Fibroblast of skin of back (primary cell): ENCODE results near the gene BTG2.

ENCODE experiments used
- DNase-seq: peaks from one replicate; pipeline ENCODE4 v3.0.0-alpha.2; 2013

BTG2 gene

DNA sequence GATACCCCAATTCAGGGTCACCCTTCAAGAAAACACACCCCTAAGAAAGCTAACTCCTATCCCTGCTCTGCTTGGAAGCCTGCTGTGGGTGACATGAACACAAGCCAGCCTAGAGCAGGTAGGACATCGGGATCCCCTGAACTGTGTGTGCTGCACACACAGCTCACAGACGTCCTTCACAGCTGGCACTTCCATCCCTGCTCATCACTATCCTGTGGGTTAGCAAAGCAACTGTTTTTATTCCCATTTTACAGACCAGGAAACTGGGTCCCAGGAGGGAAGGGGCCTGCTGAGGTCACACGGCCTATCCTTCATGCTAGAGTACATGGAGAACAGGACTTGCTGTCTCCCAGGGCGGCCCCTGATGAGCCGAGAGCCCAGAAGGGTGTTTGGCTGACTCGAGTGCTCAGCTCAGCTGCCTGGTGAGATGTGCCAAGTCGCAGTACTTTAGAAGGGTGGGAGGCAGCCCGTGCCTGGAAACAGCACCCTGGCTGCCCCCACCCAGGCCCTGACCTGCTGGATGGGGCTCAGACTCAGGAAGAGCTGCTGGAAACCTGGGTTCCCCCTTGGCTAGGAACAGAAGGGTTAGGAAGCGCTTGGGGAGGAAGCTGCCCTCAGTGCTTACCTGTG, 28.3 kb upstream of the BTG2 start:
- no peak for DNase-seq

DNA sequence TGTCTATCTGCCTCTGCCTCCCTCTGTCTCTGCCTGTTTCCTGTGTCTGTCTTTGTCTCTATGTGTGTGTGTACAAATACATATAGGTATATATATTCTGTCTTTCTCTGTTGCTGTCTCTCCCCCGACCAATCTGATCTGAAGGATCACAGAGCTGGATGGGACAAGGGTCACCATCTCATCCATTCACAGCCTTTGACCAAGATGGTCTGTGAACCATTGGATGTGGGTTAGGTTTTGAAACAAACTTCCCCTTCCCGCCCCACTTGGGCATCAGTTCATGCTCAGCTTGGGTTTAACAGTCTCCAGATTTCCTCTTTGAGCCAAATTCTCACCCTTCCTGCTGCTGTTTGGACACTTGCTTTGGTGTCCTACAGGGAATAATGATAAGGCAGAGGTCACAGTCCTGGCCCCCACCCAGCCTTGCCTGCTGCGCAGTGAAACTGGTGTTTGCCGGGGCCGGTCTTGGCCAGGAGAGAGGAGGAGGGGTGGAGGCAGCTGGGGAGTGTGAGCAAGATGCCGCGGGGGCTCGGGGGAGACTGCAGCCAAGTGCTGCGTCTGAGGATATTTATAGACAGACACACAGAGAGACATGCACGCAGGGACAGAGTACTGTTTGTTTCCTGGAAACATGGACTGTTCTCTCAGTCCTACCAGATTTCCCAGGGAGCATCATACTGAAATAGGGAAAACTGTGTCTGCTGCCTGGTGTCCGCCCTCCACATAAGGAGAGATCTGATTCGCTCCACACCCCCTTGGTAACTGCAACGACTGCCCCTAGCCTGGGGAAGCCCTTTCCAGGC, 27.0 kb upstream of the BTG2 start:
- peak; percentile 84 for DNase-seq

DNA sequence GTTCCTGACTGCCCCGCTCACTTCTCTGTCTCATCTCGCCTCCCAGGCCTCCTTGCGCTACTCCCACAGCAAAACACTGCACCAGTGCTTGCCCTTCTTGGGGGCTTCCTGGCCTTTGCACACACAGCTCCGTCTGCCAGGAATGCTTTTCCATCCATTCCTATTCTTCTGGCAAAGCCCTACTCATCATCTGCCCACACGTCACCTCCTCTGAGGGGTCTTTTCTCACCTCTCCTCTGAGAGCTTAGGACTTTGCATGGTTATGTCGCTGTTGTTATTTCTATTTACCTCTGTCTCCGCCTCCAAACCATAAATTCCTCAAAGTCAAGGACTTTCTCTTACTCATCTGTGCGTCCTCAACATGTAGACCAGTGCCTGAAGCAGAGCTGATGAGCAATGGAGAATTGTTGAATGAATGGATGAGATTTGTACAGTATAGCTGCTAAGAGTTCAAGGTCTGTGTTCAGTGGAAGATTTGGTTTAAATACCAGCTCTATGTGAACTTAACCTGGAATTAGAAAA, 26.4 kb upstream of the BTG2 start:
- DNase-seq: no peak

DNA sequence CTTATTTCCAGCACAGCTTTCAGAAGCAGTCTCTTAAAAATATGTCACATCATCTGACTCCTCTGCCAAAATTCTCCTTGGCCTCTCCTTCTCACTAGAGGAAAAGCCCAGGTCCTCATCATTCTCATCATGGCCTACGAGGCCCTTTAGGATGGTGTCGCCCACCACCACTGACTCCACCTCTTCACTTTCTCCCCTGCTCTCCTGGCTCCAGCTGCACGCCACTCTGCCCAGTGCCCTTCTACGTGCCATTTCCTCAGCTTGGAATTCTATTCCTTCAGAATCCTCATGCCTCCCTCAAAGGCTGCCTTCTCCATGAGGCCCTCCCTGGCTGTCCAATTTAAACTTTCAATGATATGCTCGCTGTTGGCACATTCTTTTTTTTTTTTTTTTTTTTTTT, 25.3 kb upstream of the BTG2 start:
- DNase-seq: no peak

DNA sequence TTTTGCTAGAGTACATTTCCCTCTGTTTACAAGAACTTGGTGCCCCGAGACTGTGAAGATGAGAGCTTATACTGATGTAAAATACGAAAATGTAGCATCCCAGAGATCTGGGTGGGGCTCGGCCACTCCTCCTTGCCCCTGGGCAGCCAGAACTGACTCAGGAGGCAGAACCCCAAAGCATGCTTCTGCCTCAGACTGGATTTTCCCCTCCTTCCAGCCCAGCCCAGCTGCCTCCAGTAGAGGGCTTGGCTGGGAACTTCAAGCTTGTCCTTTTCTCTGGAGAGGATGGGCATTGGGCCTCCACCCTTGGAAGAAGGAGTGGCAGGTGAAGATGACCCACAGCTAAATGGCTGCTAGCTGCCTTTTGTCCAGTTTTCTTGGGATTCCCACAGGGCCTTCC, 24.3 kb upstream of the BTG2 start:
- DNase-seq: peak; percentile 35

DNA sequence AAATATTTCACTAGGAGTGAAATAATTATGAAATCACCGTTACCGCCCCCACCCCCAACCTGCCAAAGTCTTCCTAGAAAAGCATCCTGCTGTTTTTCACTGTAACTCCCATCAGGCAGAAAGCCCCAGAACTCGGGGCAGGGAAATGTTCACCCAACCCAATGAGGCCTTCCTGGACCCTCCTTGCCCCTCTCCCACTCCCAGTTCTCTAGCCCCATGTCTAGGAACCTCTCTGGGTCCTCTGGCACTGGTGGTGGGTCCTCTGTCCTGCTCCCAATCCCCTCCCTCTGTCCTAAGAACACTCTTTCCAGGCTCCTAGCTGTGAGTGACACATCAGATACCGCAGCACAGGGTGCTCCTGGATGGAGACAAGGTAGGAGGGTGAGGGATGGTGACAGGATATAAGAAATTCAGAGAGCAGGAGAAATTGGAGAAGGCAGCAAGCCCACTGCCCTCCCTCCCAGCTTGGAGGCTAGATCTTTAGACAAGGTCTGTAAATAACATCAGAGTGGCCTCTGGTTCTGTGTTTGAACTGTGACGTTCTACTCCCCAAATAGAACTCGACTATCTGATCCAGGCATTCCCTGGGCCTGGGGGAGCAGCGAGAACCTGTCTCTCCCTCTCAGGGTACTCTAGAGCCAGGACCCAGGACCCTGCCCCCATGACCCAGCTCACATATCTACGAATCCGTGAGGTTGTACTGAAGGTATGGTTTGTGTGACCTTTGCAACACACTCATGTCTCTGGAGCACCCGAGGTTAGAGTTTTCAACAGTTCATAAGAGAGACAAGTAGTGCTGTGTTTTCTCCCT, 23.3 kb upstream of the BTG2 start:
- no peak for DNase-seq

DNA sequence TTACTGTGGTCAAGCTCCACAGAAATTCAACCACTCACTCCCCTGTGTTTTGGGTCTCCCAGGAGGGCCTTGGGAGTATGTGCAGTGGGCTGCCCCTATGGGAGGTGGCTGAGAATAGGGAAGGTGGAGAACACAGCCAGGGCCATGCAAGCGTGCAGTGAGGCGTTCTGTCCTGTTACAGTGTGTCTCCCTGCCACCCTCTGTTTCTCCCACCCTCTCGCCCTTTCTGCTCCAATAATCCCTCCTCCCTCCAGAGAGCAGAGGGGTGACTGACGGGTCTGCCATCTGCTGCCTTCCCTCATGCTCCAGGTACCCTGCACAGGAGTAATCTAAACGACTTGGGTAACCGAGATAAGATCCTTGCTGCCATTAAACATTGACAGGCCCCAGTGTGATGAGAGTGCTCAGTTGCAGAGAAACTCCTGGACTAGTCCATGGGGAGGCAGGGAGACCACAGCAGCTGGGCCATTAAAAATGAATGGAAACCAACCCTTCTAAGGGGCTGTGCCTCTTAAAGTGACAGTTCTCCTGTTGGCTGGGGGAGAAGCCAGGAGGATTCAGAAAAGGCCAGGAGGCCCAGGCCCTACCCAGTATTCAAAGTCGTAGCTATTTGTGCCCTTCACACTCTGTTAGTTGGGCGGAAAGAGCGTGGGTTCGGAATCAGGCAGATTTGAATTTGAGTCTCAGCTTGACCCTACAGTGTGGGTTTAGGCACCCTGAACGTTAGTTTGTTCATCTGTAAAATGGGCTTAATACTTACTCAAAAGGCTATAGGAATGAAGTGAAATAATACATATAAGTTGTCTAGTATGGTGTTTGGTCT, 22.4 kb upstream of the BTG2 start:
- DNase-seq: no peak

DNA sequence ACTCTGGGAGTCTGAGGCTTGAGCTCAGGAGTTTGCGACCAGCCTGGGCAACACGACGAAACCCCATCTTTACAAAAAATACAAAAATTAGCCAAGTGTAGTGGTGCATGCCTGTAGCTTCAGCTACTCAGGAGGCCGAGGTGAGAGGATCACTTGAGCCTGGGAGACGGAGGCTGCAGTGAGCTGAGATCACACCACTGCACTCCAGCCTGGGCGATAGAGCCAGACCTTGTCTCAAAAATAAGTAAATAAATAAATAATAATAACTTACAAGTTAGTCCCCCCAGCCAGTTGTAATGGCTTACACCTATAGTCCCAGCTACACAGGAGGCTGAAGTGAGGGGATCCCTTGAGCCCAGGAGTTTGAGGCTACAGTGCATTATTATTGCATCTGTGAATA, 21.7 kb upstream of the BTG2 start:
- DNase-seq: no peak

DNA sequence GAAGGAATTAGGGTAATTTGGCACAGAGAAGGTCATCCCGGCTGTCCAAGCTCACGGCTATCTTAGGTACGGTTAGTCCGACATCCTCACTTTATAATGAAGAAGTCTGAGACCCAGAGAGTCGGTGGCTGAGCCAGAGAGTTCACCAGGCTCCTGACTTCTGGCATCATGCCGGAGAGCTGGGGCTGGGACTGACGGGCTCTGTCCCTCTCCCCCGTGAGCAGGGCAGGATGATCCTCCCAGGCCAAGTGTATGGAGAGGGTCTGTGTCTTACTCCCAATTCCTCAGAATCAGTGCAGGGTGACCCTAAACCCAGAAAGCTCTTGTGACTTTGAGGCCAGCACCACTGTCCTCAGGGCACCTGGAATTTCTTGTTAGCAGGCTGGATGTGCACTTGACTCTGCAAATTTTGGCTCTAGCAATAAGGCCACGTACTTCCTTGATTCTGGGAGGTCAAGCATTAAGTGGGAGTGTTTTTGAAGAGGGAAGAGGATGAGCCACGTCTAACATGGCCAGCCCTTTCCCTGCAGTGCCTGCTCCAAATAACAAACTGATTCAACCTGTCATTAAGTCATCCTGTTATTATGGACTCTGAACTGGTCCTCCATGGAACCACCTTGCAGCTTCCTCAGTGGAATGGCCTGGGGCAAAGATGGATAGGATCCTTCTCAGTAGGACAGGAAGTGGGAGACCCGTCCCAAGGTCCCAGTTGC, 20.8 kb upstream of the BTG2 start:
- DNase-seq: no peak

DNA sequence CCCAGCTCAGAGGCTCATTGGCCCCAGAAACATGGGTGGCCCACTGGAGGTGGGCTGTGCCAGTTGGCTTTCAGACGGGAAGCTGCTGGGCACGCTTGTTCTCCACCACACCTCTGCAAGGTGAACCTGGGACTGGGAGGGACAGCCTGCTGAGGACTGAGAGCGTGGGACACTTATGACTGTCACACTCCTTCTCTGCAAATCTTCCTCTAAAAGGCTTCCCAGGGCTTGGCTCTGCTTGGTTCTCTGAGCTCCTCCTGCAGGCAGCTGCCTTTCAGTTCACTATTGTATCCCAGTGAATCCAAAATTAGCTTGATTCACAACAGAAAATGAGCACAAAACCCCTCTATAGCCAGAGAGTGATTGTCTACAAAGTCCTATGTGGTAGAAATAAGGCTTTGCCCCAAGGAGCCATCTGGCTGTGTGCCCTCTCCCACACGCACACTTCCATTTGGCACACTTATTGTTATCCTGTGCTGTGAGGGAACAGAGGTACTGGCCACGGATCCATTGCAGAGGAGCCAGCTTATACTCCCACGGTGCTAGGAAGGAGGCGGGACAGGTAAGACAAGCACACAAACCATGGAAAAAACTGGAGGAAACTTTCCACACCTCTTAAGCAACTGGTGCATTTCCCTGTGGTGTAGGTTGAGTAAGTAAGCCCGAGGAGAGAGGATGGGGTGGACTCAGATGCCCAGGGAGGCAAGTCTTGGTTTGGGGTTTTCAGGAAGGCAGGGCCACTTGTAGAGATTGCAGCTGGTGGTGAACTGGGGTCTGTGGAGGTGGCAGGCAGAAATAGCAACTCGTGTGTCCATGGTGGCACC, 18.9 kb upstream of the BTG2 start:
- DNase-seq: no peak

DNA sequence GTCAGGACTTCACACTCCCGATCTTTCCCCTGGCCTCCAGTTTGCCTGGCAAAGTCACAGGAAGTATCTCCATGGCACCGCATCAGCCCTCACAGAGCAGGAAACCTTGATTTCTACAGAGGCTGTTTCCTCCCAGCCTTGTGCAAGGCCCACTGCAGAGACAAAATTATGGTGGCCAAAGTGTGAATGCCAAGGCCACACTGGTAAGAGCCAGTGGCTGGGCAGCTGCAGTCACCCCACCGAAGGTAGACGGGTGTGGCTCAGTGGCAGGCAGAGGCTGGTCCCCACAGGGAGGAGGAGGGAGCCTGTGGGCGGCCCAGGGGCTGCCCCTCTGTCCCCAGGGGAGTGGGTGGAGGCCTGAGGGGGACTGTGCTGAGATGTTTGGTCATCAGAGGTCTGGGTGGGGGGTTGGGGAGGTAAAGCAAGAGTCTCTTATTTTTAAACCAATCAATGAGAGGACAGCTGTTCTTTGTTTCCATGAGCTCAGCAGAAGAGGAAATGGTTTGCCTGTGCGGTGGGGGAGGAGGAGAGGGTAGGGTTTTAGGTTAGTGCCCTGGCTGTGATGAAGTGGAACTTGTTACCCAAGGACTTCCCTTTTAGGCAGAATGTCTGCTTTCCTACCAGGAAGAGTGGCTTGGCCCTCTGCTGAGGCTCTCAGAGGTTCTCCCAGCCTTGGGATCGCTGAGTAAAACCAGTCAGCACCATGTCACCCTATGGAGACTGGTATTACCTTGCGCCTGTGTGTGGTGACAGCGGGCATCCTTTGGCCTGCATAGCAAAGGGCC, 18.0 kb upstream of the BTG2 start:
- peak; percentile 38 for DNase-seq

DNA sequence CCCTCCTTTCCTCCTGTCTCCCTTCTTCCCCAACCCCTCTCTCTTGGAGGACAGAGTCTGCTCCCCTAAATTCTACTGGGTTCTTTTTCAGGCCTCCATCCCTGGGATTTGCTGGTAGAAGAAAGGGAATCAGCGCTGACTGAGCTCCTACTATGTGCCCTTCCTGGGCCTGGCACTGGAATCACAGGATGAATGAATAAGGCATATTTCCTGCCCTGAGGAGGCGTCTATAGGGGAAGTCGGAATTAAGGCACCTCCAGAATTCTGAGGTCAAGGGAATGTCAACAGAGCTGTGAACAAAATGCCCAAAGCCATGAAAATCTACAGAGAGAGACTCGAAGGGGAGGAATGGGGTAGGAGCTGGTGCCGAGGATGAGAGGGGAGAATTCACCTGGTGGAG, 17.4 kb upstream of the BTG2 start:
- DNase-seq: no peak

DNA sequence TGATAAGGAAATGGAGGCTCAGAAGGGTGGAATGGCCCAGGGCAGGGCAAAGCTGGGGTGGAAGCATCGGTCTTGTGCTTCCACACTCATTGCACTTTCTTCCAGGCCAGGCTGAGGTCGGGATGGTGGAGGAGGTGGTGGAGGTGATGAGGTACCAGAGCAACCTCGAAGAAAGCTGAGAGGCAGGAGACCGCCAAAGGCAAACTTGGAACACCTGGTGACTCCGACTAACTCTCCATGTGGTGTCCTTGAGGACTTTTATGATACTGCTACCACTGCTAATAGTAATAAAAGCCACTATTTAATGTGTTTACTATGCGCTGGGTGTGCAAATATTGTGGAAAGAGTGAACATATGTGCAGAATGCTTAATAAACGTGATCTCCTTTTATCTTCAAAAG, 16.9 kb upstream of the BTG2 start:
- no peak for DNase-seq

DNA sequence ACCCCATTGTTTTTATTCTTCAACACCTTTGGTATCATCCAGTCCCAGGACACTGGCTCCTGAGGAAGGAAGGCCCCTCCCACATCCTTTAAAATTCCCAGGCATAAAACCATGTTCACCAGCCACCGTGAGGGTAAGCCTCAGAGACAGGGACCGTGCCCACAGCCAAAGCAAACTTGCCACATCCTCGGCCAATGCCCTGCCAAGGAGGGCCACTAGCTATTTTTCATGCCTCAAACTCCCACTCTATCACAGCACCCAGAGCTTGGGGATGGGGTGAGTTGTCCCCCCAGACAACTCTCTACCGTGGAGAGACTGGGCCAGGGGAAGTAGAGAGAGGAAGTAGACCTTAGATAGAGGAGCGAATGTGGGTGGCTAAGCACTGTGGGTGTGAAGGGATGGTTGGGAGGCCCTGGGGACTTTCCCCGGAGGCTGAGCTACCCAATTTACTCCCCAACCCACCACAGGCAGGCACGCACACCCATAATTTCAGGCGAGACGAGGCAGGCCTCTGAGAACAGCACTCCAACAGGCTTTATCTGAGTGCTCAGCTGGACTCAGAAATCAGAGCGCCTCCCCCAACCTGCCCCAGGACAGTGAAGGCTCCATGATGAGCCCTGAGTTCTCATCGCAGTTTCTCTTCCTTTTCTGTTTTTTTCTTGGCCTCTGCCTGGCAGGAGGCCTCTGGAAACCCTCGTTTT, 15.9 kb upstream of the BTG2 start:
- no peak for DNase-seq

DNA sequence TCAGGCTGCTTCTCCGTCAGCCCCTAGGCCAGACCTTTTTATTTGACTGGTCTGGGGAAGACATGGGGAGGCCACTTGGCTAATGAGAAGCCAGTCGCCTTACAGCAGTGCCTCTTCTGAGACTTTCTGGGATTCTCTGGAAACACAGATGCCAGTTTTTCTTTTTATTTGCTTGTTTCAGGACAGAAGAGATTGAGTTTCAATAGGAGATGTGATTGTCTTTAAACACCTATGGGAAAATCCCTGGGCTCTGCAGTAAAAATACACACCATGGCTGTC, 15.4 kb upstream of the BTG2 start:
- no peak for DNase-seq

DNA sequence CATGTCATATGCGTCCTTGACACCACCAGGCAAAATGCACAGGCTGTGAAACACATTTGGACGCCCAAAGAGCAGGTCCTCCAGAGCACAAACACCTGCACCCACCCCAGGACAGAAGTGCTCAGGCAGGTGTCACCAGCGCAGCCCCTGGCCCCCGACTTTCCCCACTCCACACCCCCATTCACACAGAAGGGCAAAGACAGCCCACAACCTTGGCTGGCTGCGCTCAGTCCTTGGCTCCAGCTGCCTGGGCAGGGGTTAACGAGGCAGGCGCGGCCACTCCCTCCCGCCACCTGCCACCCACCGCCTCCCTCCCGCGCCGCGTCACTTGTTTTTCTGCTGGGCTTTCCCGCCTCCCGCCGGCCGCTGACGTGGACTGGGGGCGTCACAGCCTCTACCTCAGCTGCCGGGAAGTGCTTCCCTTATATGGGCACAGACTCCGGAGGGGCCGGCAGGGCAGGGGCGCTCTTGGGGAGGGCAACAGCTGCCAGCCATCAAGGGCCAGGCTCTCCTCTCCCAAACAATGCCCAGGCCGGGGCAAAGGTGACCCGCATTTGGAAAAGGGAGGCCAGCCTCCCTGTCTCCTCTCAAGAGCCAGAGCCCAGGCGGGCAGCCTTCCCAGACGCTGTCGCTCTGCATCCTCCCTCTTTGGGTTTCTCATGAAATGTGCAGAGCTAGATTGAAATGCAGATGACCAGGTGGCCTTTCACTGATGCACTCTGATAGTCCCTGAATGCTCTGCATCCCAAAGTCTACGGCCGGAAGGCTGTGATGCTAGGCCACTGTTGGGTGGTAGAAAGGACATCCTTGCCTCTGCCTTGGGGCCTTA, 14.8 kb upstream of the BTG2 start:
- peak; percentile 54 for DNase-seq

DNA sequence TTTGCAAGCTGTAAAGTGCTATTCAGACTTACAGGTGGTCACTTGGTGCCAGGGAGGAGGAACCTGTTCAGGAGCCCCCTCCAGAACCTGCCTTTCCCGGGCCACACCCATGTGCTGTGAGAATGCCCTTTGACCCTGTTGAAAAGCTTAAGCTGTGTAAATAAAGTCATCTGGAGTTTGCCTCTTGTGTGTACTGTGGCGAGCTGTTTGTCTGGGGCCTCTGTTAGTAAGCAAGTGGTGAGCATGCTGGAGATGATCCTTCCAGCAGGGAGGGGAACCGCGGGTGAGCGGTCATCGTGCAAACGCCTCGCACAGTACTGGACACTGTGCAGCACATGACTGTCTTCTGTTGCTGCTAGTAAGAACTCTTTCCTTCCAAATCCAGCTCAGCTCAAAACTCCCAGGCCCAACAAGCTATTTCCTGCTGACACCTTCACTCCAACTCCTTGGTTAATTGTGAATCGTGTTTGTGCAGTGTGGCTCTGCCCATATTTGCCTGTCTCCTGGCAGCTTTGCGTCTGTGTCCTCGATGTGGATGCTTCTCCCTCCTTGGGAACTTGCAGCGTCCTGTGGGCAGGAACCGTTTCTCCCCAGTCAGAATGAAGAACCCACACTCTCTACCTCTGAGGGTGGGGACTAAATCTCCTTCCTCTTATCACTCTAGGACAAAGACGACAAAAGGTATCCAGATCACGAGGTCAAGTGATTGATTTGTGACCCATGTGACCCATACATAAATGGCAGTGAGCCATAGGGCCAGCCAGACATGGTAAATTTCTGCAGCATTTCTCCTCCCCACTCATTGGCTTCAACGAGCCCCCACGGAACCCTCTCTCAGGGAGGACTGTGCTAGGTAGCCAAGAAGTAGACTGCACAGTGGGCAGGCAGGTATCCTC, 13.9 kb upstream of the BTG2 start:
- DNase-seq: no peak

DNA sequence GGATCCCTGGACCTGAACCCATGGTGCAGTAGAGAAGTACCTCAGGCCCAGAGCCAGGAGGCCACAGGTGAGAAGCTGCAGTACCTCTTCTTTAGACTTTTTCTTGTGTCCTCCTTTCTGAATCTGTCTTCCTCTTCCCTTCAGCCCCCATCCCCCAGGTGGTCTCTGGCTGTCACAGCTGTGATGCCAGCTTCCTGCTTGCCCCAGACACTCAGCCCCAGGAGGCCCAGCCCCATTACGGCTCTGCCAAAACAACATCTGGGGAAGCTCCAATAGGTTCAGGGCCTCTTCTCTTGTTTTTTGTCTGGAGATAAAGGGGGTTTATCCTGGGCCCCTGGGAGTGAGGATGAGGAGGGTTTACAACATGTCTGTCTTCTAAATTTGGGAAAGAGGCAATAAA, 9.5 kb upstream of the BTG2 start:
- DNase-seq: no peak
